ENCODE measurements around the gene ZNF485. TPM values are rescaled to one million over a fixed set of nuclear protein-coding genes. Genes with fewer than 3 reads are reported as not detected.

The ZNF485 gene
- polyA plus RNA-seq, 1 of the 3 experiments (the other 2 are of a cell fraction), result 3.0 TPM

GRCh38 chr10:43658227-43658626 is 52.0 kb downstream of the ZNF485 start:
- H3K27me3 ChIP-seq (ENCODE audit: insufficient read depth), result no peaks in the 10 kb centered on the region; the same call in 1 of the 2 replicates
- H3K4me1 ChIP-seq (ENCODE audit: control insufficient read depth in 1 of 2, insufficient read depth in 2 of 2, low read depth in 1 of 2, low read length in 1 of 2), result peaks cover 0 to 4% of the 10 kb centered on the region in 2 experiments; a peak in 2 of 4 replicates
- TF ChIP-seq GATA2 (CRISPR knock-in tag; IDR thresholded peaks at IDR 0.05) (no peak), SIN3A (IDR thresholded peaks at IDR 0.05; ENCODE audit: borderline replicate concordance, low read depth, low read length) (no peak), SMC3 (IDR thresholded peaks at IDR 0.05; ENCODE audit: low read depth, low read length) (no peak), TAF1 (IDR thresholded peaks at IDR 0.05; ENCODE audit: borderline replicate concordance, low read depth, low read length) (no peak), GABPA (IDR thresholded peaks at IDR 0.05; ENCODE audit: low read depth) (no peak), TCF12 (IDR thresholded peaks at IDR 0.05) (no peak), IRF3 (IDR thresholded peaks at IDR 0.05; ENCODE audit: low read depth, low read length) (no peak), RXRA (IDR thresholded peaks at IDR 0.05; ENCODE audit: borderline replicate concordance, low read depth) (no peak), REST (IDR thresholded peaks at IDR 0.05; ENCODE audit: low read depth, low read length) (no peak), MXI1 (IDR thresholded peaks at IDR 0.05; ENCODE audit: low read depth, low read length) (no peak), NRF1 (IDR thresholded peaks at IDR 0.05; ENCODE audit: low read depth, low read length) (no peak), POLR2AphosphoS5 (IDR thresholded peaks at IDR 0.05; ENCODE audit: low read depth, low read length) (no peak), FOXJ3 (CRISPR knock-in tag; IDR thresholded peaks at IDR 0.05) (no peak), YY1 (IDR thresholded peaks at IDR 0.05; ENCODE audit: low read depth) (no peak), RAD21 (IDR thresholded peaks at IDR 0.05; ENCODE audit: low read length) (no peak)
- ChIA-PET CTCF (interaction anchor here (0.8 to 2.0 kb wide), 3 partner anchors 14 to 729 kb away, joined by 3 to 6 read pairs (median 5); no protein-coding TSS in a partner anchor), POLR2A (no interaction called here)
- no peak for DNase-seq
- H3K9me2 ChIP-seq, result no peaks in the 10 kb centered on the region
- no peak overlapping the region for H3K4me3 ChIP-seq (ENCODE audit: low read depth in 2 of 2, low read length in 1 of 2)
- H4K20me1 ChIP-seq (ENCODE audit: insufficient read depth), result no peaks in the 10 kb centered on the region
- H3K27ac ChIP-seq (ENCODE audit: low read depth in 2 of 2, low read length in 1 of 2), result no peak overlapping the region
- no peak overlapping the region for H3K4me2 ChIP-seq
- no peaks in the 10 kb centered on the region for H3F3A ChIP-seq (replicated peaks; ENCODE audit: insufficient read depth)
- no peak overlapping the region for H2AFZ ChIP-seq (ENCODE audit: low read depth)
- H3K36me3 ChIP-seq (replicated peaks in 1 of 2; ENCODE audit: control insufficient read depth in 1 of 2, insufficient read depth in 2 of 2, low read length in 1 of 2), result no peaks in the 10 kb centered on the region
- H3K9me3 ChIP-seq, result no peaks in the 10 kb centered on the region
- 9% methylated on average over 8 of the region's 8 CpGs for WGBS (ENCODE audit: low lambda C conversion rate)
- H3K79me2 ChIP-seq (ENCODE audit: insufficient read depth), result no peaks in the 10 kb centered on the region
- H3K9ac ChIP-seq, result no peak overlapping the region
